Adrenal gland (tissue), 12 donors: Measurements from ENCODE around the gene MBNL2. TPM values are rescaled to one million over a fixed set of nuclear protein-coding genes. Genes with fewer than 3 reads are reported as not detected.

ENCODE experiments used
- DNase-seq, 7 donors: peaks; one replicate each; pipeline ENCODE4 v3.0.0-alpha.2; 2019 to 2020
- H3K27ac ChIP-seq, 5 donors: fragments of 200-600 bp; sonication (generic) in 4 of 5; 1 replicate in 3 of 5; 2 replicates in 2 of 5; pipeline versions ENCODE4 v1.5.1 to v1.8.0; 2016 to 2020; ENCODE audit warnings: mild to moderate bottlenecking in 1 of 5
- H3K27me3 ChIP-seq: fragments of 200-600 bp; 2 replicates; pipeline ENCODE4 v1.8.0; 2021
- H3K36me3 ChIP-seq, 2 donors: fragments of 200-600 bp; replicated peaks in 1 of 2; 1 replicate in 1 of 2; 2 replicates in 1 of 2; pipeline versions ENCODE4 v1.5.1 to v1.8.0; 2018 to 2022
- H3K4me1 ChIP-seq, 2 donors: fragments of 200-600 bp; replicated peaks in 1 of 2; 1 replicate in 1 of 2; 2 replicates in 1 of 2; pipeline versions ENCODE4 v1.5.1 to v1.8.0; 2018 to 2021
- H3K4me3 ChIP-seq, 4 donors: fragments of 200-600 bp; sonication (generic) in 3 of 4; one replicate each; pipeline ENCODE4 v1.5.1; 2016 to 2018
- H3K9me3 ChIP-seq, 3 donors: fragments of 200-600 bp; sonication (generic) in 1 of 3; replicated peaks in 1 of 3; 1 replicate in 2 of 3; 2 replicates in 1 of 3; pipeline versions ENCODE4 v1.5.1 to v1.8.0; 2016 to 2021
- POLR2A ChIP-seq, 2 donors: fragments of 450-650 bp; IDR thresholded peaks; one replicate each; pipeline ENCODE4 v1.6.1; 2017; ENCODE audit warnings: antibody characterized with exemption in 2 of 2, mild to moderate bottlenecking in 2 of 2, moderate library complexity in 1 of 2
- WGBS, 4 donors: extraction: QIAGEN DNeasy Blood & Tissue Kit in 2 of 4; methylation state at CpG; one replicate each; pipeline versions ENCODE4 v1.1.5 to v1.1.7; 2013 to 2017; 5-methylcytosine and 5-hydroxymethylcytosine counted together
- intact Hi-C, 2 donors: fragments of 100-400 bp; cut with DNase I; formaldehyde crosslinking; loops; one replicate each; pipeline versions ENCODE4 v1.14.1 to v1.15.0; 2022 to 2023
- polyA plus RNA-seq, 3 donors: library from polyadenylated mRNA; stranded (reverse); fragments of 200-250 nt in 2 of 3; fragments of 350-450 nt in 1 of 3; fragmentation: Illumina TruSeq in 1 of 3; extraction: RNeasy Lipid Tissue Mini Kit (QIAGEN cat#74804) in 1 of 3; gene quantifications; one replicate each; pipeline ENCODE4 v1.2.3, GENCODE V29; 2013 to 2014
- total RNA-seq, 9 donors: library from RNA; depleted of rRNA in 4 of 9; stranded (reverse); fragments of >200 nt in 4 of 9; fragments of 120-200 nt in 1 of 9; fragmentation: NEBNext Ultra II Directional in 1 of 9; extraction: Animal tissue kit (Norgen Biotek cat#: 25700) in 1 of 9; gene quantifications; one replicate each; pipeline versions ENCODE4 v1.1.0 to v1.2.4, GENCODE V29; 2013 to 2023
- TF ChIP-seq, protein P1 (sequence below), 6 experiments: fragments of 450-650 bp in 4 of 6; fragments of 200-600 bp in 2 of 6; sonication (generic) in 1 of 6; IDR thresholded peaks; 1 replicate in 5 of 6; 2 replicates in 1 of 6; pipeline versions ENCODE4 v1.5.1 to v1.8.0; 2016 to 2021; ENCODE audit warnings: antibody characterized with exemption in 6 of 6, mild to moderate bottlenecking in 2 of 6, moderate library complexity in 1 of 6
- donor health status: healthy with polysubstance abuse.
- donor health status: Bipolar disorder and iron deficiency.
- donor health status: DM: yes; HTN: yes; CAD: no.
- donor health status: DM: no; HTN: no; CAD: no.
- donor health status: DM: no; HTN: no; CAD: no.
- donor health status: DM: yes; HTN: yes; CAD: no.

MBNL2 gene
- total and polyA plus RNA-seq, 12 donors: 29.2 to 250 (median 130) TPM

DNA sequence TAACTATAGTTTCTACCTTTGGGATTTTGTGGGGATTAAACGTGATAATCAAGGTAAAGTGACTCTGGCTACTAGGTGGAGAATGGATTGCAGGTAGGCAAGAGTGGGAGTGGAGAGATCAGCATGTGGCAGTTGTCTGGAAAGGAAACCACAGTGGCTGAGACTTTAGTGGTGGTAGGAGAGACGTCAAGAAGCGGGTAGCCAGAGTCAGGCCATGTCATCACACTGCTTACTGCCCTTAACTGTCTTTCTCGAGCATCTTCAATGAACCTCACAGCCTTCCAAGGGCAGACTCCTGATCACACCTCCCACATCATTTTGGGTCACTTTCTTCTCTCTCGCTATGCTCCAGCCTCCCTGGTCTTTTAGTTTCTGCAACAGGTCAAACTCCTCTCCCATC lies 28.6 kb upstream of the MBNL2 start:
- intact Hi-C loops: no loop called here
- Histone ChIP-seq H3K27me3 (no peaks in the 10 kb centered on the region), H3K36me3 (no peaks in the 10 kb centered on the region), H3K4me1 (peaks cover 0 to 8% of the 10 kb centered on the region in 2 donors), H3K9me3 (no peaks in the 10 kb centered on the region), H3K27ac (no peak overlapping the region), H3K4me3 (no peak overlapping the region)
- no peak for DNase-seq
- TF ChIP-seq, protein P1, sequence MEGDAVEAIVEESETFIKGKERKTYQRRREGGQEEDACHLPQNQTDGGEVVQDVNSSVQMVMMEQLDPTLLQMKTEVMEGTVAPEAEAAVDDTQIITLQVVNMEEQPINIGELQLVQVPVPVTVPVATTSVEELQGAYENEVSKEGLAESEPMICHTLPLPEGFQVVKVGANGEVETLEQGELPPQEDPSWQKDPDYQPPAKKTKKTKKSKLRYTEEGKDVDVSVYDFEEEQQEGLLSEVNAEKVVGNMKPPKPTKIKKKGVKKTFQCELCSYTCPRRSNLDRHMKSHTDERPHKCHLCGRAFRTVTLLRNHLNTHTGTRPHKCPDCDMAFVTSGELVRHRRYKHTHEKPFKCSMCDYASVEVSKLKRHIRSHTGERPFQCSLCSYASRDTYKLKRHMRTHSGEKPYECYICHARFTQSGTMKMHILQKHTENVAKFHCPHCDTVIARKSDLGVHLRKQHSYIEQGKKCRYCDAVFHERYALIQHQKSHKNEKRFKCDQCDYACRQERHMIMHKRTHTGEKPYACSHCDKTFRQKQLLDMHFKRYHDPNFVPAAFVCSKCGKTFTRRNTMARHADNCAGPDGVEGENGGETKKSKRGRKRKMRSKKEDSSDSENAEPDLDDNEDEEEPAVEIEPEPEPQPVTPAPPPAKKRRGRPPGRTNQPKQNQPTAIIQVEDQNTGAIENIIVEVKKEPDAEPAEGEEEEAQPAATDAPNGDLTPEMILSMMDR (IDR thresholded peaks at IDR 0.05): no peak
- no peak for TF ChIP-seq POLR2A (IDR thresholded peaks at IDR 0.05)
- WGBS, 4 donors: 89 to 93% (median 91%) methylated on average over 5 of the region's 5 CpGs

DNA sequence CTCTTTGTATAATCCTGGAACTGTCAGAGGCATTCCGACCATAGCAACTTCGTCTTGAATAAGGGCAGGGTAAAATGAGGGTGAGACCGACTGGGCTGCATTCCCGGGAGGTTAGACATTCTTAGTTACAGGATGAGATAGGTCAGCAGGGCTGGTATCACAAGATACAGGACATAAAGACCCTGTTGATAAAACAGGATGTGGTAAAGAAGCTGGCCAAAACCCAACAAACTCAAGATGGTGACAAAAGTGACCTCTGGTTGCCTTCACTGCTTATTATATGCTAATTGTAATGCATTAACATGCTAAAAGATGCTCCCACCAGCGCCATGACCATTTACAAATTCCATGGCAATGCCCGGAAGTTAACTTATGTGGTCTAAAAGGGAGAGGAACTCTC lies 27.7 kb upstream of the MBNL2 start:
- 65 to 76% (median 73%) methylated on average over 6 of the region's 6 CpGs for WGBS, 4 donors
- TF ChIP-seq POLR2A (IDR thresholded peaks at IDR 0.05): no peak
- TF ChIP-seq, protein P1 (IDR thresholded peaks at IDR 0.05): no peak
- peak in 2 of 7 donors; percentile 16 to 22 for DNase-seq
- H3K27me3 ChIP-seq: no peaks in the 10 kb centered on the region
- peaks cover 0 to 8% of the 10 kb centered on the region in 2 donors for H3K4me1 ChIP-seq
- H3K36me3 ChIP-seq: no peaks in the 10 kb centered on the region
- H3K4me3 ChIP-seq: no peak overlapping the region
- no peak overlapping the region for H3K27ac ChIP-seq
- no peaks in the 10 kb centered on the region for H3K9me3 ChIP-seq
- intact Hi-C loops: no loop called here

DNA sequence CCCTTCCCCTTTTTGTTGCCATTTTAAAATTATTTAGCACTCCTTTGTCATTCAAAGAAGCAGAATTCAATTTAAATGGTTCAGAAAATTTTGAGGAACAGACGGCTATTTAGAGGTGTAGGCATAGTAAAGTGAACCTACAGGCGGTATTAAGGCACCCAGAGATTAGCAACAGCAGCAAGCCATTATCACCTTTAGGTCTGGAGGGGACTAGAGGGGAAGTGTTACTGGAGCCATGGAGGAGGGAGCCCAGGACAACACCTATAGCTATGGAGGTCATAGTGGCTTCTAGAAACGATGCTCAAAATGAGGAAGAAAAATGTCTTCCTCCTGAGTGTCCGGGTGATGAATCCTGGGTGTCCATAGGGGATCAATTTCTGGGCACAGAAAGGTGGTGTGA lies 25.8 kb upstream of the MBNL2 start:
- H3K27ac ChIP-seq: no peak overlapping the region
- TF ChIP-seq, protein P1 (IDR thresholded peaks at IDR 0.05): no peak
- DNase-seq: no peak
- H3K27me3 ChIP-seq: no peaks in the 10 kb centered on the region
- intact Hi-C loops: no loop called here
- H3K9me3 ChIP-seq: no peaks in the 10 kb centered on the region
- H3K36me3 ChIP-seq: no peaks in the 10 kb centered on the region
- peaks cover 0 to 8% of the 10 kb centered on the region in 2 donors for H3K4me1 ChIP-seq
- 92 to 94% (median 93%) methylated on average over 4 of the region's 4 CpGs for WGBS, 4 donors
- no peak overlapping the region for H3K4me3 ChIP-seq

DNA sequence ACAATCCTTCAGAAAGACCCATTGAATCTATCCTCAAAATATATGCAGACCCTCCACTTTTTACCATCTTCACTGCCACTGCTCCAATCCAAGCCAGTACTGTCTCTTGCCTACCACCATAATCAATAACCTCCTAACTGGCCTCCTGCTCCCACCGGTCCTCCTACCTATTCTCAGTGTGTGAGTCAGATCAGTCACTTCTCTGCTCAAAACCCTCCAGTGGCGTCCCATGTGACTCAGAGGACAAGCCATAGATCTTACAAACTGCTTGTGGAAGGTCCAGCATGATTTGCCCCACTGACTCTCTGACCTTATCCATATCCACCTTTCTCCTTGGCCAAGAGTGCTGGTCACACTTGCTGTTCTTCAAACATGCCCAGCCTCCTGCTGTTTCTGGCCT lies 23.4 kb upstream of the MBNL2 start:
- H3K27me3 ChIP-seq: no peaks in the 10 kb centered on the region
- H3K36me3 ChIP-seq: no peaks in the 10 kb centered on the region
- intact Hi-C loops: no loop called here
- WGBS, 4 donors: 90 to 100% (median 97%) methylated on average over 2 of the region's 2 CpGs
- no peak for DNase-seq
- H3K4me1 ChIP-seq: peaks cover 0 to 8% of the 10 kb centered on the region in 2 donors
- TF ChIP-seq POLR2A (IDR thresholded peaks at IDR 0.05): no peak
- TF ChIP-seq, protein P1 (IDR thresholded peaks at IDR 0.05): no peak
- no peaks in the 10 kb centered on the region for H3K9me3 ChIP-seq
- no peak overlapping the region for H3K27ac ChIP-seq
- no peak overlapping the region for H3K4me3 ChIP-seq
